H1 (cell line): ENCODE results near the gene PTPRCAP. TPM values are rescaled to one million over a fixed set of nuclear protein-coding genes. Genes with fewer than 3 reads are reported as not detected.

Experiments used
- CTCF ChIA-PET: fragments of 300-600 bp; sonication (Branson Sonifier 250); formaldehyde crosslinking; loops from one replicate; lab custom pipeline; 2021; ENCODE audit not compliant: partially characterized antibody; lab: Charles Lee
- POLR2A ChIA-PET: fragments of 300-600 bp; sonication (Branson Sonifier 250); formaldehyde crosslinking; loops from one replicate; lab custom pipeline; 2021; ENCODE audit warnings: inconsistent platforms; ENCODE audit not compliant: partially characterized antibody; lab: Charles Lee
- DNase-seq, 2 experiments: peaks; one replicate each; pipeline versions ENCODE4 v3.0.0 to v3.0.0-alpha.2; 2010 to 2022; ENCODE audit warnings: low spot score in 2 of 2, low read depth in 1 of 2, mixed read lengths in 1 of 2
- FAIRE-seq: peaks from 2 replicates; lab custom pipeline; 2011; peaks lifted over from hg19 to GRCh38; lab: Jason Lieb, UNC
- H2AFZ ChIP-seq: 2 replicates; pipeline ENCODE4 v1.8.1; 2012; ENCODE audit warnings: low read length, inconsistent platforms
- H2AK5ac ChIP-seq: 2 replicates; pipeline ENCODE4 v1.6.1; 2013; ENCODE audit warnings: low read depth, low read length
- H2BK120ac ChIP-seq: replicated peaks from 2 replicates; pipeline ENCODE3; 2013; ENCODE audit warnings: low read depth, low read length, inconsistent platforms
- H2BK12ac ChIP-seq: 2 replicates; pipeline ENCODE4 v1.6.1; 2013; ENCODE audit warnings: low read depth, low read length
- H2BK15ac ChIP-seq: 2 replicates; pipeline ENCODE4 v1.6.1; 2013; ENCODE audit warnings: low read length
- H2BK20ac ChIP-seq: 2 replicates; pipeline ENCODE4 v1.6.1; 2013; ENCODE audit warnings: low read length
- H2BK5ac ChIP-seq: 2 replicates; pipeline ENCODE4 v1.6.1; 2013; ENCODE audit warnings: low read depth, low read length
- H3K14ac ChIP-seq: 2 replicates; pipeline ENCODE4 v1.6.1; 2013; ENCODE audit warnings: inconsistent platforms; ENCODE audit not compliant: insufficient read length
- H3K18ac ChIP-seq: 2 replicates; pipeline ENCODE4 v1.6.1; 2013; ENCODE audit warnings: low read length; ENCODE audit errors: extremely low read depth
- H3K23ac ChIP-seq: 2 replicates; pipeline ENCODE4 v1.6.1; 2013; ENCODE audit warnings: inconsistent platforms; ENCODE audit not compliant: insufficient read length
- H3K23me2 ChIP-seq: 2 replicates; pipeline ENCODE4 v1.6.1; 2013; ENCODE audit warnings: low read depth, low read length
- H3K27ac ChIP-seq: 2 replicates; pipeline ENCODE4 v1.6.1; 2011; ENCODE audit warnings: low read depth, low read length, inconsistent platforms
- H3K27me3 ChIP-seq, 4 experiments: replicated peaks in 1 of 4; 1 replicate in 1 of 4; 2 replicates in 3 of 4; pipeline versions ENCODE4 v1.6.1 to v1.8.1; 2011 to 2013; ENCODE audit warnings: low read length in 3 of 4, mild to moderate bottlenecking in 3 of 4, inconsistent platforms in 2 of 4, mixed read lengths in 2 of 4, moderate library complexity in 1 of 4; ENCODE audit not compliant: control insufficient read depth in 3 of 4, insufficient read depth in 3 of 4; ENCODE audit errors: extremely low read depth in 1 of 4
- H3K36me3 ChIP-seq, 4 experiments: 2 replicates each; pipeline versions ENCODE4 v1.6.1 to v1.8.1; 2011 to 2013; ENCODE audit warnings: mild to moderate bottlenecking in 4 of 4, low read length in 3 of 4, moderate library complexity in 2 of 4, control low read depth in 1 of 4, inconsistent platforms in 1 of 4; ENCODE audit not compliant: insufficient read depth in 4 of 4, control insufficient read depth in 2 of 4
- H3K4ac ChIP-seq: replicated peaks from 2 replicates; pipeline ENCODE3; 2013; ENCODE audit warnings: low read length, low read depth, mixed read lengths, inconsistent platforms; ENCODE audit not compliant: insufficient read length
- H3K4me1 ChIP-seq, 4 experiments: replicated peaks in 1 of 4; 1 replicate in 1 of 4; 2 replicates in 3 of 4; pipeline versions ENCODE4 v1.6.1 to v1.8.1; 2011 to 2013; ENCODE audit warnings: low read length in 3 of 4, inconsistent platforms in 2 of 4, mixed read lengths in 1 of 4; ENCODE audit not compliant: insufficient read depth in 4 of 4, control insufficient read depth in 3 of 4
- H3K4me2 ChIP-seq, 2 experiments: 2 replicates each; pipeline versions ENCODE4 v1.6.1 to v1.8.1; 2011 to 2013; ENCODE audit warnings: low read depth in 2 of 2, low read length in 2 of 2, control low read depth in 1 of 2, inconsistent platforms in 1 of 2, mild to moderate bottlenecking in 1 of 2; ENCODE audit not compliant: insufficient read depth in 1 of 2
- H3K4me3 ChIP-seq, 4 experiments: fragments of 200-600, 300-600 bp in 1 of 4; sonication (generic), shearing (Covaris generic), sonication (Bioruptor Twin) in 1 of 4; 2 replicates each; pipeline versions ENCODE4 v1.5.1 to v1.8.1; 2011 to 2016; ENCODE audit warnings: low read length in 4 of 4, low read depth in 3 of 4, control low read depth in 2 of 4, inconsistent platforms in 2 of 4, mild to moderate bottlenecking in 2 of 4, mixed read lengths in 1 of 4, moderate library complexity in 1 of 4; ENCODE audit not compliant: insufficient read depth in 2 of 4; ENCODE audit errors: extremely low read depth in 1 of 4
- H3K56ac ChIP-seq: replicated peaks from 2 replicates; pipeline ENCODE3; 2013; ENCODE audit warnings: low read depth, mild to moderate bottlenecking, mixed read lengths, low read length, inconsistent platforms; ENCODE audit not compliant: insufficient read length
- H3K79me1 ChIP-seq: 2 replicates; pipeline ENCODE4 v1.6.1; 2013; ENCODE audit warnings: low read depth, low read length, control low read depth
- H3K79me2 ChIP-seq, 2 experiments: 2 replicates each; pipeline versions ENCODE4 v1.6.1 to v1.8.1; 2012 to 2013; ENCODE audit warnings: low read length in 2 of 2, mild to moderate bottlenecking in 2 of 2, inconsistent platforms in 1 of 2; ENCODE audit not compliant: insufficient read depth in 2 of 2, control insufficient read depth in 1 of 2
- H3K9ac ChIP-seq, 4 experiments: replicated peaks in 1 of 4; 1 replicate in 1 of 4; 2 replicates in 3 of 4; pipeline versions ENCODE4 v1.6.1 to v1.8.1; 2011 to 2013; ENCODE audit warnings: low read depth in 3 of 4, low read length in 3 of 4, control low read depth in 2 of 4, mild to moderate bottlenecking in 2 of 4, moderate library complexity in 2 of 4, inconsistent platforms in 1 of 4; ENCODE audit errors: extremely low read depth in 1 of 4
- H3K9me3 ChIP-seq, 2 experiments: 2 replicates each; pipeline versions ENCODE4 v1.6.1 to v1.8.1; 2012 to 2013; ENCODE audit warnings: mild to moderate bottlenecking in 2 of 2, moderate library complexity in 2 of 2, control low read depth in 1 of 2, inconsistent platforms in 1 of 2, low read depth in 1 of 2, low read length in 1 of 2, mixed read lengths in 1 of 2; ENCODE audit not compliant: insufficient read depth in 2 of 2
- H4K20me1 ChIP-seq, 2 experiments: replicated peaks in 1 of 2; 2 replicates each; pipeline versions ENCODE3 to v1.8.1; 2011 to 2013; ENCODE audit warnings: inconsistent platforms in 2 of 2, low read length in 2 of 2, mild to moderate bottlenecking in 1 of 2; ENCODE audit not compliant: insufficient read depth in 2 of 2, control insufficient read depth in 1 of 2
- H4K5ac ChIP-seq: 2 replicates; pipeline ENCODE4 v1.6.1; 2013; ENCODE audit warnings: low read length, low read depth, mixed read lengths, inconsistent platforms; ENCODE audit not compliant: insufficient read length
- H4K8ac ChIP-seq: 2 replicates; pipeline ENCODE4 v1.8.0; 2013; ENCODE audit warnings: mild to moderate bottlenecking, moderate library complexity, low read length, inconsistent platforms; ENCODE audit not compliant: insufficient read depth; ENCODE audit errors: extremely low read depth
- H4K91ac ChIP-seq: replicated peaks from 2 replicates; pipeline ENCODE3; 2013; ENCODE audit warnings: low read length, mixed read lengths, inconsistent platforms; ENCODE audit not compliant: insufficient read length
- BACH1 ChIP-seq: IDR thresholded peaks from 2 replicates; pipeline ENCODE4 v1.6.1; 2012; ENCODE audit warnings: low read length, improper control_type of control experiment
- BCL11A ChIP-seq, 2 experiments: IDR thresholded peaks; one replicate each; pipeline ENCODE4 v1.6.1; 2011; ENCODE audit warnings: low read depth in 2 of 2, low read length in 2 of 2, mild to moderate bottlenecking in 2 of 2
- CTCF ChIP-seq, 3 experiments: IDR thresholded peaks; 1 replicate in 2 of 3; 2 replicates in 1 of 3; pipeline versions ENCODE4 v1.5.1 to v1.6.1; 2011; ENCODE audit warnings: low read length in 3 of 3, mild to moderate bottlenecking in 3 of 3, inconsistent platforms in 2 of 3, low read depth in 1 of 3, moderate library complexity in 1 of 3; ENCODE audit not compliant: insufficient read depth in 1 of 3; ENCODE audit errors: control extremely low read depth in 1 of 3
- E2F6 ChIP-seq: IDR thresholded peaks from 2 replicates; pipeline ENCODE4 v1.6.1; 2012; ENCODE audit warnings: inconsistent platforms
- JUN ChIP-seq: IDR thresholded peaks from 2 replicates; pipeline ENCODE4 v1.6.1; 2011; ENCODE audit warnings: low read depth, mild to moderate bottlenecking, improper control_type of control experiment, low read length
- KDM4A ChIP-seq: IDR thresholded peaks from one replicate; pipeline ENCODE4 v1.7.1; 2012; ENCODE audit warnings: low read depth, mild to moderate bottlenecking, moderate library complexity, low read length, inconsistent platforms; ENCODE audit not compliant: severe bottlenecking
- NRF1 ChIP-seq: IDR thresholded peaks from 2 replicates; pipeline ENCODE4 v1.6.1; 2011; ENCODE audit warnings: mild to moderate bottlenecking, low read depth, low read length, improper control_type of control experiment
- PHF8 ChIP-seq: fragments of 200-600 bp; sonication (generic); conservative IDR thresholded peaks from 2 replicates; pipeline ENCODE4 v1.7.1; 2012; ENCODE audit warnings: low read depth, mild to moderate bottlenecking, inconsistent platforms, low read length, moderate library complexity
- POLR2AphosphoS5 ChIP-seq: IDR thresholded peaks from 2 replicates; pipeline ENCODE4 v1.6.1; 2011; ENCODE audit warnings: low read depth, low read length
- SAP30 ChIP-seq: fragments of 300-600 bp; sonication (generic); IDR thresholded peaks from 2 replicates; pipeline ENCODE4 v1.7.1; 2012; ENCODE audit warnings: low read length, moderate library complexity, mild to moderate bottlenecking, inconsistent platforms; ENCODE audit not compliant: insufficient read depth, insufficient replicate concordance
- TBP ChIP-seq: IDR thresholded peaks from 2 replicates; pipeline ENCODE4 v1.6.1; 2011; ENCODE audit warnings: low read depth, low read length, improper control_type of control experiment
- WGBS, 2 experiments: shearing (Covaris generic) in 1 of 2; methylation state at CpG; one replicate each; pipeline versions ENCODE4 v1.1.6 to v1.1.7; 2013 to 2015; ENCODE audit warnings: low lambda C conversion rate in 2 of 2, mixed read lengths in 2 of 2, inconsistent platforms in 1 of 2, low coverage in 1 of 2, missing lambda C conversion rate in 1 of 2; ENCODE audit not compliant: insufficient replicate concordance in 2 of 2, insufficient coverage in 1 of 2, insufficient read length in 1 of 2; ENCODE audit errors: extremely low coverage in 1 of 2, missing lambda C conversion rate in 1 of 2; 5-methylcytosine and 5-hydroxymethylcytosine counted together
- polyA plus RNA-seq, 7 experiments: library from polyadenylated mRNA; depleted of rRNA in 3 of 7; stranded (reverse) in 5 of 7; unstranded in 2 of 7; fragments of >200 nt in 5 of 7; fragments of 200-250 nt in 2 of 7; gene quantifications; 1 replicate in 5 of 7; 2 replicates in 1 of 7; 4 replicates in 1 of 7; pipeline versions ENCODE4 v1.2.1 to v1.2.3, GENCODE V29; 2011 to 2013; ENCODE audit warnings: missing spikeins in 2 of 7, mixed read lengths in 2 of 7
- total RNA-seq: library from RNA; stranded (reverse); fragmentation: NEBNext Ultra II Directional; extraction: Animal tissue kit (Norgen Biotek cat#: 25700); gene quantifications from 2 replicates; pipeline ENCODE4 v1.2.1, GENCODE V29; 2021

PTPRCAP gene
- total and polyA plus RNA-seq, 2 of the 8 experiments (the other 6 are each of a cell fraction or from before 2014, with no cell fraction given) = 0.78 to 6.7 TPM

DNA sequence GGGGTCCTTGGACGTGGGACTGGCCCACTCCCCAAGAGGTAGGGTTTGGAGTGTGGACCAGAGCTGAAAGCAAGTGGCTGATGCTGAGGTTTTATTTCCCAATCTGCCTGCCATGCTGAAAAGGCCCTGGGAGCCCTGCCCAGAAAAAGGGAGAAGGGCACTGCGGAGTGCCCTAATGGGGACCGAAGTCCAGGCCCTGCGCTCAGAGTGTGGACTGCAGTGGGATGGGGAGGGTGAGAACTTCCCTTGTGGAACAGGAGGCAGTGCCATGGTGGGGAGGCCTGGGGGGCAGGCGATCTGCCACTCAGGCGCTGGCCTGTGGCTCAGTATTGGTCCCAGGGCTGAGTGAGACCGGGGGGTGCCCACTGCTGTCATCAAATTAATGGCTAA, 10.7 kb upstream of the PTPRCAP start:
- WGBS, 2 experiments = 88% methylated on average over 7 of the region's 7 CpGs; no CpG with 5 or more reads in 1 of the 2 experiments
- TF ChIP-seq BCL11A (IDR thresholded peaks at IDR 0.05; ENCODE audit: low read depth in 2 of 2, low read length in 2 of 2) (no peak), SAP30 (no peak), JUN (no peak), BACH1 (no peak), E2F6 (no peak), CTCF (IDR thresholded peaks at IDR 0.05; ENCODE audit: control extremely low read depth in 1 of 3, insufficient read depth in 1 of 3, low read depth in 1 of 3, low read length in 3 of 3) (no peak), POLR2AphosphoS5 (no peak), KDM4A (no peak), PHF8 (no peak), NRF1 (no peak), TBP (no peak)

More for the DNA sequence above, 10.7 kb upstream of the PTPRCAP start:
- no peak overlapping the region for H4K8ac ChIP-seq
- H3K4me3 ChIP-seq = no peak overlapping the region
- H3K36me3 ChIP-seq = no peaks in the 10 kb centered on the region
- no peaks in the 10 kb centered on the region for H3K4me1 ChIP-seq
- H4K5ac ChIP-seq = no peak overlapping the region
- H2AK5ac ChIP-seq = 0 out of 2 replicates have a peak overlapping the region, but pooled peaks have one; percentile 39
- H3K56ac ChIP-seq = no peak overlapping the region
- no peak for FAIRE-seq
- H3K9ac ChIP-seq = no peak overlapping the region
- no peak overlapping the region for H2BK15ac ChIP-seq
- H2BK12ac ChIP-seq = no peak overlapping the region
- no peak for DNase-seq
- no peak overlapping the region for H2AFZ ChIP-seq
- no peak overlapping the region for H3K18ac ChIP-seq
- H3K9me3 ChIP-seq = no peaks in the 10 kb centered on the region
- H3K23me2 ChIP-seq = no peaks in the 10 kb centered on the region
- H2BK20ac ChIP-seq = no peak overlapping the region
- CTCF ChIA-PET = interaction anchor here (1.2 kb wide), 1 partner anchor 56 kb away, joined by 3 read pairs; the partner anchor contains the start of gene RAD9A
- no peaks in the 10 kb centered on the region for H3K79me2 ChIP-seq
- H3K23ac ChIP-seq = no peak overlapping the region
- H3K4me2 ChIP-seq = no peak overlapping the region
- POLR2A ChIA-PET = interaction anchor here (0.6 to 1.1 kb wide), 2 partner anchors 20 to 29 kb away, joined by 3 to 4 read pairs; no protein-coding TSS in a partner anchor
- H2BK120ac ChIP-seq = no peak overlapping the region
- H3K79me1 ChIP-seq = no peaks in the 10 kb centered on the region
- no peak overlapping the region for H2BK5ac ChIP-seq
- H4K20me1 ChIP-seq = no peaks in the 10 kb centered on the region
- H3K14ac ChIP-seq = no peak overlapping the region
- no peak overlapping the region for H3K4ac ChIP-seq
- no peak overlapping the region; the same call in 1 of the 2 replicates for H3K27ac ChIP-seq
- H4K91ac ChIP-seq = no peak overlapping the region
- no peaks in the 10 kb centered on the region for H3K27me3 ChIP-seq
